ENCODE measurements around the gene TRIM66.

- TF ChIP-seq POLR2A (IDR thresholded peaks at IDR 0.05) (no peak), CTCF (IDR thresholded peaks at IDR 0.05) (no peak)
Measured at GRCh38 chr11:8701891-8702597, 19.6 kb upstream of the TRIM66 start.

All from body of pancreas (tissue), 4 donors.